NB4 (cell line): Measurements from ENCODE around the gene CXCL13.
A peak's percentile ranks its signal among the peaks of the same experiment; 100 is the strongest.

ENCODE experiments used
- DNase-seq: peaks from one replicate; pipeline ENCODE4 v3.0.0; 2010; ENCODE audit warnings: low read depth
- H3K4me3 ChIP-seq: one replicate; pipeline ENCODE4 v1.5.1; 2011; ENCODE audit warnings: mild to moderate bottlenecking, low read depth, low read length, moderate library complexity
- MYC ChIP-seq: IDR thresholded peaks from 2 replicates; pipeline ENCODE4 v1.6.1; 2011; ENCODE audit warnings: low read depth, low read length
- POLR2A ChIP-seq: IDR thresholded peaks from 2 replicates; pipeline ENCODE4 v1.6.1; 2011; ENCODE audit warnings: mild to moderate bottlenecking; ENCODE audit not compliant: insufficient read length; ENCODE audit errors: extremely low read depth
- TF ChIP-seq, protein P1 (sequence below): IDR thresholded peaks from one replicate; pipeline ENCODE4 v1.5.1; 2012; ENCODE audit warnings: low read depth, low read length
- TF ChIP-seq, protein P2 (sequence below): IDR thresholded peaks from 2 replicates; pipeline ENCODE4 v1.6.1; 2011; ENCODE audit warnings: low read depth, low read length

The CXCL13 gene

DNA sequence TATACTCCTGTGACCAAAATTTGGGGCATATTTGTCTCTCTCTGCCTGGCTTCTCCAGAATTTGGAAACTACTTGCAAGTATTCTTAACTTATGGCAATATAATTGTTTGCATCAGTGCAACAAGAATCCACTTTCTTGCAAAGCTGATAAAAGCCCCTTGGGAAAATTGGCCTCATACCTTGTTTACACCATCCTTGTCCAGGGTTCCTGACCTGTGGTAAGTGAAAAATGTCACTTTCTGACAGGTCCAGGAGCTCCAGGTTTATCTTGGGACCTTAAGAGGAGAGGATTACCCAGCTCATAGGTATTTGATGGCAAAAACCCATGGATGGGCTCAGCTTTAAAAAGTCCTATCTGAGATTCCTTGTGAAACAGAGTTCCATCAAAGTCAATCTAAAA is 29.3 kb upstream of the CXCL13 start:
- H3K4me3 ChIP-seq: no peak overlapping the region
- TF ChIP-seq, protein P1, sequence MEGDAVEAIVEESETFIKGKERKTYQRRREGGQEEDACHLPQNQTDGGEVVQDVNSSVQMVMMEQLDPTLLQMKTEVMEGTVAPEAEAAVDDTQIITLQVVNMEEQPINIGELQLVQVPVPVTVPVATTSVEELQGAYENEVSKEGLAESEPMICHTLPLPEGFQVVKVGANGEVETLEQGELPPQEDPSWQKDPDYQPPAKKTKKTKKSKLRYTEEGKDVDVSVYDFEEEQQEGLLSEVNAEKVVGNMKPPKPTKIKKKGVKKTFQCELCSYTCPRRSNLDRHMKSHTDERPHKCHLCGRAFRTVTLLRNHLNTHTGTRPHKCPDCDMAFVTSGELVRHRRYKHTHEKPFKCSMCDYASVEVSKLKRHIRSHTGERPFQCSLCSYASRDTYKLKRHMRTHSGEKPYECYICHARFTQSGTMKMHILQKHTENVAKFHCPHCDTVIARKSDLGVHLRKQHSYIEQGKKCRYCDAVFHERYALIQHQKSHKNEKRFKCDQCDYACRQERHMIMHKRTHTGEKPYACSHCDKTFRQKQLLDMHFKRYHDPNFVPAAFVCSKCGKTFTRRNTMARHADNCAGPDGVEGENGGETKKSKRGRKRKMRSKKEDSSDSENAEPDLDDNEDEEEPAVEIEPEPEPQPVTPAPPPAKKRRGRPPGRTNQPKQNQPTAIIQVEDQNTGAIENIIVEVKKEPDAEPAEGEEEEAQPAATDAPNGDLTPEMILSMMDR: no peak
- TF ChIP-seq POLR2A (no peak), MYC (no peak)
- TF ChIP-seq, protein P2, sequence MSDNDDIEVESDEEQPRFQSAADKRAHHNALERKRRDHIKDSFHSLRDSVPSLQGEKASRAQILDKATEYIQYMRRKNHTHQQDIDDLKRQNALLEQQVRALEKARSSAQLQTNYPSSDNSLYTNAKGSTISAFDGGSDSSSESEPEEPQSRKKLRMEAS: no peak
- no peak for DNase-seq

DNA sequence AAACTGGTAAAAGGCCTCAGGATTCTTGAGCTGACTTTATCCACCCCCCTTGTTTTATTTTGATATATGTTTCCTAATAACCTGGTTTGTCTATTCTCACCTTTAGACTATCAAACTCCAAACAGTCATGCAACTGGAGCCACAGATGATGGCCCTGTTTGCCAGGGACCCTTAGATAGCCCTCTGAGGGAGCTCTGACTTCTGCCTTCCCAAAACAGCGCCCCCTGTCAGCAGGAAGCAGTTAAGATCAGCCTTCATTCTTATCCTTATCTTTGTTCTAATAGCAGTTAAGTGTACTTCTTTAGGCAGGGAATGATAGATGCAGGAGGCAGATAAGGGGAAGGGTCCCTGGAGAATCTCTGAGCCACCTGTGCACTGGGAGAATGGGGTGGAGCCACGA is 27.5 kb upstream of the CXCL13 start:
- H3K4me3 ChIP-seq: no peak overlapping the region
- TF ChIP-seq POLR2A: no peak
- TF ChIP-seq, protein P1: peak; percentile 21
- no peak for DNase-seq

DNA sequence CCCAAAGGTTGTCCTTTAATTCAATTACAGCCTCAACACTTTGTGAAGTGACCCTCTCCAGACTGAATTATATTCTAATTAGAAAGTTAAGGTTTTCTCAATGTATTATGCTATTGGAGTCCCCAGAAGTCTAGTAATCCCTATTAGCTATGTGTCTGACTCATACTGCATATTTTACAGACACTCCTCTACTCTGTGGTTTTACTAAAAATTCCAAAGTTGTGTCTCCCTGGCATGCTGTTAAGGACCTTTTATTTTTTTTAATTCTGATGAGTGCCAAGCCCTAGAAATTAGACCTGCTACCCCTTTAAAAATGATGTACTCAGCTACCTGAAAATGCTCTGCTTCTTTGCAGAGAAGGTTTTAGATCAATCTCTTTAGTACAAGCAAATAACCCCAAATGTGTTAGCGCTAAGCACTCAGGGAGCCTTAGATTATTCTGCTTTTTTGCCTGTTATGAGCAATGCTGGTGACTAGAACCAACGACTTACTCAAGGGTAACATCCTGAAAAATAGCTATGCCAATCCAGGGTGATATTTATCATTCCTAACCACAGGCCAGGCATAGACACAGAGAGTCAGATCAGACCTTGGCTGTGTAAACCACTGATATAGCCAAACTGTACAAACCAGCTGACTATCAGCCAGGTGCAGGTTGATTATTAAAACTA is 26.1 kb upstream of the CXCL13 start:
- H3K4me3 ChIP-seq: no peak overlapping the region
- DNase-seq: no peak
- TF ChIP-seq, protein P2: no peak
- TF ChIP-seq POLR2A (no peak), MYC (no peak)
- TF ChIP-seq, protein P1: no peak

DNA sequence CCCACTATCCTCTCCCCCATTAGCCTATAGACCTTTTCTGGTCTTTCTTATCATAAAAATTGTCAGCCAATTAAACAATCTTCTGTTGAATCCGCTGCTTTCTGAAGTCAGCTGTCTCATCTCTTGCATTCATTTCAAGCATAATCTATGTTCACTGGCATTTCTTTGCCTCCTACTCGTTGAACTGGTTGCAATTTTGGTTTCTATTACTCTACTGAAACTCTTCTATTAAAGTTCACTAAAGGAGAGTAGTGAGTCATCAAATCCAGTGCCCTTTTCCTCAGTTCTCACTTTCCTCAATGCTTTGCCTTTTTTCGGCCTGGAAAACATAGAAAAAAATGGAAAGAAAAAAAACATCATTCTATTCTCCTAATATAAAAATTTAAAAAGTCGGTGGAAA is 23.9 kb upstream of the CXCL13 start:
- DNase-seq: no peak
- no peak overlapping the region for H3K4me3 ChIP-seq
- TF ChIP-seq, protein P2: no peak
- TF ChIP-seq POLR2A (no peak), MYC (no peak)
- TF ChIP-seq, protein P1: no peak

DNA sequence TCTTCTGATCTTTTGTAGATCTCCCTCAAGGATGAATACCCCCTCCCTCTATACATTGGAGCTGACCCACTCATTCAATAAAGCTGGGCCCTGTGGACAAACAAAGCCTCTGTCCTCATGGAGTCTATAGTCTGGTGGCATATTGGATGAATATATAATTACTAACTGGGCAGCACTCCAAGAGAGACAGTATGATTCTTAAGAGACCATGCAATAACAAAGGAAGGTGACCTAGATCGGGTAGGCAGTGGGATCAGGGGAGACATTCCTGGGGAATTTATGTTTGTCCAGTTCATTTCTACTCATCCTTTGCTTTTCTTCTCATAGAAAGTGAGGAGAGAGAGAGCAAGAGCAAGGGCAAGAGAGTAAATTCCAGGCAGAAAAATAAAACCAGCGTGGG is 23.5 kb upstream of the CXCL13 start:
- no peak overlapping the region for H3K4me3 ChIP-seq
- DNase-seq: no peak
- TF ChIP-seq, protein P2: no peak
- TF ChIP-seq, protein P1: no peak
- TF ChIP-seq POLR2A: no peak

DNA sequence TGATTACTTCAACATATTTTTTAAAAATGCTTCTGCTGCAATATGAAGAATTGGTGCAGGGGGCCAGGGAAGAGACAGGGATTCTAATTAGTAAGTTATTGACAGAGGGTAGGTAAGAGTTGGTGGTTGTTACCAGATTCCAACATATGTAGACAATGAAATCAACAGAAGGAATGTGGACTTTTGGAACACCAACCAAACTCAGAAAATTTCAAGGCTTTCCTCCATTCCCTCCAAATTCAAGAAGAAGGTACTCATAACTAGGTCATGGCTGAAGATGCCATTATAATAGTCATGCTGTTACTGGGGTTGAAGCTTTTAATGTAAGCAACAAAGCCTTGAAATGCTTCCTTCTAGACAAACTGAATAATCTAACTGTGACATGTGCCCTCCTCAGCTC is 22.9 kb upstream of the CXCL13 start:
- TF ChIP-seq POLR2A (no peak), MYC (no peak)
- TF ChIP-seq, protein P1: no peak
- TF ChIP-seq, protein P2: no peak
- DNase-seq: no peak
- H3K4me3 ChIP-seq: no peak overlapping the region
